Ascending aorta (tissue), 2 donors: ENCODE data around the gene DMPK. TPM values are rescaled to one million over a fixed set of nuclear protein-coding genes. Genes with fewer than 3 reads are reported as not detected.
A peak's percentile ranks its signal among the peaks of the same experiment; 100 is the strongest.

ENCODE experiments used
- DNase-seq, 2 donors: peaks; one replicate each; pipeline ENCODE4 v3.0.0-alpha.2; 2019; ENCODE audit warnings: low spot score in 2 of 2
- H3K27ac ChIP-seq, 2 donors: fragments of 200-600 bp; sonication (generic); one replicate each; pipeline ENCODE4 v1.5.1; 2016 to 2017; ENCODE audit warnings: mild to moderate bottlenecking in 1 of 2
- H3K27me3 ChIP-seq: fragments of 200-600 bp; sonication (generic); one replicate; pipeline ENCODE4 v1.5.1; 2017
- H3K36me3 ChIP-seq, 2 donors: fragments of 200-600 bp; sonication (generic); one replicate each; pipeline ENCODE4 v1.5.1; 2016
- H3K4me1 ChIP-seq, 2 donors: fragments of 200-600 bp; sonication (generic); one replicate each; pipeline ENCODE4 v1.5.1; 2016 to 2017; ENCODE audit warnings: mild to moderate bottlenecking in 1 of 2
- H3K4me3 ChIP-seq, 2 donors: fragments of 200-600 bp; sonication (generic); one replicate each; pipeline ENCODE4 v1.5.1; 2016 to 2017; ENCODE audit warnings: mild to moderate bottlenecking in 1 of 2
- H3K9me3 ChIP-seq, 2 donors: fragments of 200-600 bp; sonication (generic); one replicate each; pipeline ENCODE4 v1.5.1; 2016
- CTCF ChIP-seq, 3 experiments: fragments of 200-600 bp in 2 of 3; fragments of 450-650 bp in 1 of 3; sonication (generic) in 2 of 3; IDR thresholded peaks; one replicate each; pipeline ENCODE4 v1.5.1; 2016 to 2019; ENCODE audit warnings: antibody characterized with exemption in 3 of 3, mild to moderate bottlenecking in 1 of 3, moderate library complexity in 1 of 3
- intact Hi-C: fragments of 100-400 bp; cut with DNase I; formaldehyde crosslinking; loops from one replicate; pipeline ENCODE4 v1.15.1; 2023
- total RNA-seq: library from RNA; depleted of rRNA; stranded (reverse); fragments of >200 nt; gene quantifications from one replicate; pipeline ENCODE4 v1.1.0, GENCODE V29; 2016

DMPK gene
- total RNA-seq, 1 donor from 2014 or later = 76.8 TPM

DNA sequence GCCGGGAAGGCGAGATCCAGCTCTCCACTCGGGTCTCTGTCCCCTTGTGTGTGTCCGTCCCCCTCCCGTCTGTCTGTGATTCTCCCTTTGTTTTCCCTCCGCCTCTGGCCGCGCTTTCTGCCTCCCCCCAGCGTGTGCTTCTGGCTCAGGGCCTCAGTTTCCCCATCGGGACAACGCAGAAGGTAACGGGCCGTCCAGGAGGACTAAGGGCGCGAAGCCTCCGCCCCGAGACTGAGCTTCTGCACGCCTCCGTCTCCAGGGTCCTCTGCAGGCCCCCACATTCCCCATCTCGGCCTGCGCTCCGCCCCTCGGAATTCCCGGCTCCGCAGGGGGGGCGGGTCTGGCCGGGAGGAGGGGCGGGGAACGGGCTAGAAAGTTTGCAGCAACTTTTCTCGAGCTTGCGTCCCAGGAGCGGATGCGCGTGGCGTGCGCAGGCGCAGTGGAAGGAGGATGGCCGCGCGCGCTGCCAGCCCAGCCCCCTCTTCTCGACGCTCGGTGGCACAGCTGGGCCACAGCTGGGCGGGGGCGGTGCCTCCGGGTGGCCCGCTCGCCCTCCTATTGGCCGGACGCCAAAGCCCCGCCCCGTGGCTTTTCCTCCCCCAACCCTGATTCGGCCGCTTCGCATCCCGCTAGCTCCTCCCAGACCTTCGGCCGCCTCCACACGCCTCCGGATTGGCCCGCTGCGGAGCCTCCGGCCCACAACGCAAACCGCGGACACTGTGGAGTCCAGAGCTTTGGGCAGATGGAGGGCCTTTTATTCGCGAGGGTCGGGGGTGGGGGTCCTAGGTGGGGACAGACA, 13.1 kb downstream of the DMPK start, which contains the start of gene SIX5:
TSS of gene SIX5 (minus strand) at position 269 of the 799 bp plus-strand sequence. CDS start 408 bp downstream, outside the sequence.
- peaks cover 22 to 39% of the 10 kb centered on the region in 2 donors for H3K4me1 ChIP-seq
- TF ChIP-seq CTCF (IDR thresholded peaks at IDR 0.05) = no peak
- H3K27ac ChIP-seq = peak within 1 kb of the TSS; percentile 96
- no peaks in the 10 kb centered on the region for H3K9me3 ChIP-seq
- peaks cover 11 to 14% of the 10 kb centered on the region in 2 donors for H3K36me3 ChIP-seq
- peak; percentile 79 to 99 for DNase-seq
- peak within 1 kb of the TSS; percentile 84 to 88 for H3K4me3 ChIP-seq
- intact Hi-C loops = loop anchor here (1.0 to 5.0 kb wide), 4 partner anchors 52 to 187 kb away; partner anchors contain the start of genes IRF2BP1, OPA3 and QPCTL
- no peaks in the 10 kb centered on the region for H3K27me3 ChIP-seq

DNA sequence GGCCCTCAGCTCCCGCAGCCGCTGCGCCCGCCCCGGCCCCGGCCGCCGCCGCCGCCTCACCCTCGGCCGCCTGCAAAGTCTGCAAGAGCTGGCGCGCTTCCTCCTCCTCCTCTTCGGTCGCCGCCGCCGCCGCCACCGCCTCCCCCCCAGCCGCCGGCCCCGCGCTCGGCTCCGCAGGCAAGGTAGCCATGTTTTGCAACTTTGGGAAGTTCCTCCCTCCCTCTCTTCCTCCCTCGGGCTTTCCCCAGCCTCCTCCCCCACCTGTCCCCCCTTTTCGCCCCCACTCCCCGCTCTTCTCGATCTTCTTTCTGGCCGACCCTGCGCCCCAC, 13.7 kb downstream of the DMPK start:
- DNase-seq = no peak
- intact Hi-C loops = loop anchor here (2.0 to 5.0 kb wide), 2 partner anchors 118 to 186 kb away; partner anchors contain the start of genes IRF2BP1 and OPA3
- TF ChIP-seq CTCF (IDR thresholded peaks at IDR 0.05) = no peak
- Histone ChIP-seq H3K36me3 (peaks cover 10 to 14% of the 10 kb centered on the region in 2 donors), H3K9me3 (no peaks in the 10 kb centered on the region), H3K4me1 (peaks cover 27 to 44% of the 10 kb centered on the region in 2 donors), H3K27ac (peak overlapping the region; percentile 96), H3K4me3 (peak overlapping the region; percentile 84 to 88), H3K27me3 (no peaks in the 10 kb centered on the region)

GRCh38 chr19:45767881-45768654, 14.2 kb downstream of the DMPK start:
- Histone ChIP-seq H3K4me1 (peaks cover 27 to 46% of the 10 kb centered on the region in 2 donors), H3K36me3 (peaks cover 5 to 13% of the 10 kb centered on the region in 2 donors), H3K9me3 (no peaks in the 10 kb centered on the region), H3K27ac (peak overlapping the region; percentile 96), H3K4me3 (peak overlapping the region; percentile 84 to 88), H3K27me3 (no peaks in the 10 kb centered on the region)
- no peak for TF ChIP-seq CTCF (IDR thresholded peaks at IDR 0.05)
- intact Hi-C loops = loop anchor here (1.0 to 5.0 kb wide), 3 partner anchors 38 to 186 kb away; partner anchors contain the start of genes FBXO46, IRF2BP1 and OPA3
- peak in 1 of 2 donors; percentile 80 for DNase-seq

DNA sequence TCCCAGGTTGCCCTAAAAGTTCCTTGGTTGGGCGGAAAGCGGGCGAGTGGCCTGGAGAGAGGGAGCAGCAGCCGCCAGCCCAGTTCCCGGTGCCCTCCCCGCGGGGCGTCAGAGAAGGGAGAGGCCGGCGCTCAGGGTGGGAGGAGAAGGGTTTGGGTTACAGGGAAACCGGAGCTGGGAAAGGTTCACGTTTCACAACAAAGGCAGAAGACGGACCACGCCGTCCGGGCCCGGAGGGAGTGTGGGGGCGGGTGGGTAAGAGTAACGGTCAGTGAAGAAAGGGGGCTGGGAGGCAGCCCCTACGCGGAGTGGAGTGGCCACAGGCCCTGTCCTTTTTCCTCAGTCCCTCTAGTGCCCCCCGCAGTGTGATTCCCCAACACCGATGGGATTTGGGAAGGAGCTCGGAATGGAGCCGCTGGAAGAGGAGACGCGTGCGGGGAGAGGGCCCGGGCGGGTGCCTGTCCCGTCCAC, 14.8 kb downstream of the DMPK start:
- peaks cover 0 to 7% of the 10 kb centered on the region in 2 donors for H3K36me3 ChIP-seq
- intact Hi-C loops = loop anchor here (1.0 to 5.0 kb wide), 2 partner anchors 37 to 185 kb away; partner anchors contain the start of genes FBXO46 and OPA3
- TF ChIP-seq CTCF (IDR thresholded peaks at IDR 0.05) = no peak
- DNase-seq = peak in 1 of 2 donors; percentile 88
- H3K27ac ChIP-seq = peak overlapping the region; percentile 96
- H3K4me1 ChIP-seq = peaks cover 27 to 46% of the 10 kb centered on the region in 2 donors
- peak overlapping the region; percentile 84 to 88 for H3K4me3 ChIP-seq
- no peaks in the 10 kb centered on the region for H3K9me3 ChIP-seq
- no peaks in the 10 kb centered on the region for H3K27me3 ChIP-seq

DNA sequence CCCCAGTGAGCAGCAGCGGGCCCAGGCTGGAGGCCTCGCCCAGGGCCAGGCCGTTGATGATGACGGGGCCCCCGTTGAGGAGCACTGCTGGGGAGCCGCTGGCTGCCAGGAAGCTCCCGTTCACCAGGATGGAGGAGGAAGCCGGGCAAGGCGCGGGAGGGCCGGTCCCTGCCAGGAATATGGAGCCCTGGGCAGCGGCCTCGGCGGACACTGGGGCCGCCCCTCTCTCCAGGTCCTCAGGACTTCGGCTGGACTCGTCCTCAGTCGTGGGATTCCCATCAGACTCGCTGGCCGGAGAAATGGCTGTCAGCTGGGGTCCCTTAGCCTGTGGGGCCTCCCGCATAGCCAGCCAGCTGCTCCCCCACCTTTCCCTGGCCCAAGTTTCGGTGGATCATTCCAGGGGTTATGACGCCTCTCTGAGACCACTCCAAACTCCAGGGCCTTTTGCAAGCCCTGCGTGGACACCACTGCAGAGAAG, 15.4 kb downstream of the DMPK start:
- intact Hi-C loops = loop anchor here (1.0 to 5.0 kb wide), 2 partner anchors 37 to 185 kb away; partner anchors contain the start of genes FBXO46 and OPA3

More for the DNA sequence above, 15.4 kb downstream of the DMPK start:
- Histone ChIP-seq H3K9me3 (no peaks in the 10 kb centered on the region), H3K4me3 (peak overlapping the region; percentile 84 to 88), H3K27me3 (no peaks in the 10 kb centered on the region), H3K4me1 (peaks cover 27 to 46% of the 10 kb centered on the region in 2 donors), H3K36me3 (peaks cover 0 to 7% of the 10 kb centered on the region in 2 donors), H3K27ac (peak overlapping the region; percentile 96)
- no peak for TF ChIP-seq CTCF (IDR thresholded peaks at IDR 0.05)
- DNase-seq = no peak
